ENCODE measurements around the gene PPDPF. TPM values are rescaled to one million over a fixed set of nuclear protein-coding genes. Genes with fewer than 3 reads are reported as not detected.
"Not testable (repeated sequence)": the region's sequence is repeated elsewhere in the genome, so short reads cannot be mapped to it uniquely, and the experiment has no call there.

Gene PPDPF
- total RNA-seq, 4 donors from 2014 or later: 151 to 352 (median 299) TPM

GRCh38 chr20:63554361-63555278 lies 34.1 kb downstream of the PPDPF start:
- peaks cover 24% of the 10 kb centered on the region for H3K4me1 ChIP-seq
- H3K4me3 ChIP-seq: peak overlapping the region; percentile 57
- peaks cover 6% of the 10 kb centered on the region for H3K36me3 ChIP-seq
- H3K27ac ChIP-seq: no peak overlapping the region
- WGBS: 58% methylated on average over 19 of the region's 38 CpGs
- H3K27me3 ChIP-seq: peaks cover 6% of the 10 kb centered on the region
- no peak for DNase-seq (ENCODE audit: low spot score in 2 of 2)
- no peaks in the 10 kb centered on the region for H3K9me3 ChIP-seq
- TF ChIP-seq CTCF (IDR thresholded peaks at IDR 0.05) (no peak), EP300 (IDR thresholded peaks at IDR 0.05) (no peak), POLR2A (IDR thresholded peaks at IDR 0.05) (no peak), POLR2AphosphoS5 (IDR thresholded peaks at IDR 0.05) (no peak)

- WGBS: 92% methylated on average over 5 of the region's 45 CpGs
- DNase-seq (ENCODE audit: low spot score in 2 of 2): no peak
- Histone ChIP-seq H3K36me3 (peaks cover 18% of the 10 kb centered on the region), H3K4me1 (peaks cover 24% of the 10 kb centered on the region), H3K4me3 (no peak overlapping the region), H3K9me3 (no peaks in the 10 kb centered on the region), H3K27me3 (no peaks in the 10 kb centered on the region), H3K27ac (no peak overlapping the region)
- no peak for TF ChIP-seq POLR2AphosphoS5 (IDR thresholded peaks at IDR 0.05)
- TF ChIP-seq CTCF (IDR thresholded peaks at IDR 0.05): no peak
- no peak for TF ChIP-seq POLR2A (IDR thresholded peaks at IDR 0.05)
- no peak for TF ChIP-seq EP300 (IDR thresholded peaks at IDR 0.05)
Observed at GRCh38 chr20:63555661-63556381, 35.3 kb downstream of the PPDPF start.

GRCh38 chr20:63556873-63557478 lies 36.4 kb downstream of the PPDPF start:
- H3K27me3 ChIP-seq: no peaks in the 10 kb centered on the region
- no peaks in the 10 kb centered on the region for H3K9me3 ChIP-seq
- WGBS: 74% methylated on average over 18 of the region's 23 CpGs
- H3K27ac ChIP-seq: no peak overlapping the region
- peaks cover 24% of the 10 kb centered on the region for H3K4me1 ChIP-seq
- peaks cover 30% of the 10 kb centered on the region for H3K36me3 ChIP-seq
- no peak for DNase-seq (ENCODE audit: low spot score in 2 of 2)
- no peak for TF ChIP-seq EP300 (IDR thresholded peaks at IDR 0.05)
- TF ChIP-seq POLR2A (IDR thresholded peaks at IDR 0.05): no peak
- no peak for TF ChIP-seq POLR2AphosphoS5 (IDR thresholded peaks at IDR 0.05)
- H3K4me3 ChIP-seq: no peak overlapping the region

GRCh38 chr20:63557481-63557891 lies 36.9 kb downstream of the PPDPF start:
- Histone ChIP-seq H3K27ac (no peak overlapping the region), H3K9me3 (no peaks in the 10 kb centered on the region), H3K4me3 (no peak overlapping the region), H3K36me3 (peaks cover 35% of the 10 kb centered on the region), H3K27me3 (no peaks in the 10 kb centered on the region), H3K4me1 (peaks cover 21% of the 10 kb centered on the region)
- WGBS: 93% methylated on average over 19 of the region's 19 CpGs
- DNase-seq (ENCODE audit: low spot score in 2 of 2): no peak
- TF ChIP-seq EP300 (IDR thresholded peaks at IDR 0.05): no peak
- no peak for TF ChIP-seq POLR2AphosphoS5 (IDR thresholded peaks at IDR 0.05)
- no peak for TF ChIP-seq POLR2A (IDR thresholded peaks at IDR 0.05)
- no peak for TF ChIP-seq CTCF (IDR thresholded peaks at IDR 0.05)

- H3K9me3 ChIP-seq: no peaks in the 10 kb centered on the region
- H3K27me3 ChIP-seq: no peaks in the 10 kb centered on the region
- H3K4me3 ChIP-seq: no peak overlapping the region
- H3K4me1 ChIP-seq: peaks cover 6% of the 10 kb centered on the region
- TF ChIP-seq POLR2A (IDR thresholded peaks at IDR 0.05): no peak
- TF ChIP-seq EP300 (IDR thresholded peaks at IDR 0.05): no peak
- no peak for TF ChIP-seq CTCF (IDR thresholded peaks at IDR 0.05)
- no peak for TF ChIP-seq POLR2AphosphoS5 (IDR thresholded peaks at IDR 0.05)
- no peak overlapping the region for H3K27ac ChIP-seq
- 94% methylated on average over 13 of the region's 14 CpGs for WGBS
- peaks cover 49% of the 10 kb centered on the region for H3K36me3 ChIP-seq
- no peak for DNase-seq (ENCODE audit: low spot score in 2 of 2)
Observed at GRCh38 chr20:63558804-63559484, 38.4 kb downstream of the PPDPF start.

- H3K36me3 ChIP-seq: peaks cover 57% of the 10 kb centered on the region
- H3K9me3 ChIP-seq; H3K27me3 ChIP-seq; H3K4me1 ChIP-seq; H3K27ac ChIP-seq; H3K4me3 ChIP-seq; DNase-seq (ENCODE audit: low spot score in 2 of 2): not testable (repeated sequence)
- 90% methylated on average over 16 of the region's 31 CpGs for WGBS
Observed at GRCh38 chr20:63559485-63560332, 39.1 kb downstream of the PPDPF start.

Data from suprapubic skin (tissue), 4 donors.